HG03442 (cell line): ENCODE results near the gene TENM3.
"Not testable (repeated sequence)": the region's sequence is repeated elsewhere in the genome, so short reads cannot be mapped to it uniquely, and the experiment has no call there.

ENCODE experiments used
- ATAC-seq: cut with Tn5 transposase; IDR thresholded peaks from one replicate; pipeline ENCODE4 v1.9.1; 2021; ENCODE audit warnings: mild to moderate bottlenecking, moderate library complexity; ENCODE audit not compliant: unreplicated experiment

The TENM3 gene

GRCh38 chr4:182801636-182802035, 558.4 kb downstream of the TENM3 start:
- no peak for ATAC-seq

DNA sequence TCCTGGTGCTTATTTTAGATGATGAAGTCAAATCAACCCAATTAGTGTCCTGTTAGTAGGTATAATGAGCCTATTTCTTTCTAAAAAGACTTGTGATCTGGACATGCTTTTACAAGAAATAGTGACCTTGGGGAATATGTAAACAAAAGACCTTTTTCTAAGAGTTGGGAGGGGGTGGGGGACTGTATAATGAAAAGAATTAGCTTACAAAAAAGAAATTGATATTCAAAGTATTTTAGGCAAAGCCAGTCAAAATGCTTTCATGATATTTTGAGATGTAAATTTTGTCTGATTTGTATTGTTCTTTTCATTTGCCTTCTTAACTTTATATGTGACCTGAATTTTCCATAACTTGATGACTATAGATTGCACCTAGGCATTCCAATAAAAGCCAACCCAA, 559.4 kb downstream of the TENM3 start:
- no peak for ATAC-seq

- ATAC-seq, result no peak
These were observed 560.0 kb downstream of the TENM3 start for GRCh38 chr4:182803235-182803634.

DNA sequence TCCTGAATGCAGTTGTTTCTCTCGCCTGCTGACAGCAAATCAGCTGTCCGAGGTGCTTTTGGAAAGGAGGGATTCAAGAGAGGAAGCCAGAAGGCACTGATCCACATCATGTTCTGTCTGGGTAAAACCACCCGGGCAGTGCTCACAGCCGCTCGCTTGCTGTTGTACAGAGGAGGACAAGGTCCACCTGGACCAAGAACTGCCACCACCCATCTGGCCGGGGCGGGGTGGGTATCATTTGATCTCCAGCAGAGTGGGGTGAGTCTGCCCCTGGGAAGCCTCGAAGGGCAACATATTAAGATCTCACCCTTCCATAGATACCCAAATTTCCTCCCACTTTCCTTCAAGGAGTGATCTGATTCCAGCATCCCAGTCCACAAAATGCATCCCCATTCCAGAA, 560.9 kb downstream of the TENM3 start:
- ATAC-seq, result no peak

- ATAC-seq, result no peak
These were observed 562.1 kb downstream of the TENM3 start for GRCh38 chr4:182805321-182805720.

GRCh38 chr4:182805750-182806149, 562.5 kb downstream of the TENM3 start:
- ATAC-seq, result no peak

DNA sequence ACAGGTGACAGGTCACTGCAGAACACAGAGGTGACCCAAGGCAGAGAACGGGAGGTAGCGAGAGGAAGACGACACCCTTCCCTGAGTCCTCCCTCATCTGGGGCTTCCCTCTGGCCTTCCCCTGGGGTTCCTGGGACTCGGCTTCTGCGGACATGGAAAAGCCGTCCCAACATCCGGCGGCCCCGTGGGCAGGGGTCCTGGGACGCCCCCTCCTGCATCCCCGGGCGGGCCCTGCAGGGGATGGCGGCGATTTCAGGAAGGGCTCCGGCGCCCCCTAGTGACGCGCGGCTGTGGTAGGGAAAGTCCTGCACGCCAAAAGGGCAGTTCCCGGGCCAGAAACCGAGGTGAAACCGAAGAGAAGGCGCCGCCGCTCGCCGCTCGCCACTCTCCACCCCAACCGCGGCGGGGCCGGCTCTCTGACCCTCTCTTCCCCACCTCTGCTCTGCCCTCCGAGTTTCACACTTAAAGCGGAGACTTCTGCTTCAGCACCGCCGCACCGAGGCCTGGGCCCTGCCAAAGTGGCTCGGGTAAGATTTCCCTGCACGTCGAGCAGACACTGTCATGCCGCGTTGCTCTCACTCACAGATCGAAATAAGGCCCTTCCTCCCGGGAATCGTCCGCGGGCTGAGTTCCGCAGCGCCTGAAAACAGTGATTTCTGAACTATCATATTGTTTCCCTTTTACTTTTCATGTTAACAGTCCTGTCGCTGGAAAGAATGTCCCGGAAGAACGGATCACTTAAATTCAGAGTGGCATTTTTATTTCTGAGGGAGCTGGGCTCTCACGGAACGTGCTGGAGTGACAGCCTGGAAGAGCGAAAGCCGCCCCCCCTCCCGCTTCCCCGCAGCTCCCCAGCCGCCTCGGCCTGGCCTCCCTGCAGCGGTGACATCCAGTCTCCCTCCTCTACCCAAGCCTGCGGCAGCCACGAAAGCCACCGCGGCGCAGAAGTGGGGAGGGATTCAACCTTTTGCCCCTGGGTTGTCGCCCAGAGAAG, 563.4 kb downstream of the TENM3 start:
- ATAC-seq, result peak; percentile 63

GRCh38 chr4:182807346-182807745, 564.1 kb downstream of the TENM3 start:
- no peak for ATAC-seq

- no peak for ATAC-seq
These were observed 564.8 kb downstream of the TENM3 start for GRCh38 chr4:182807767-182808548.

- ATAC-seq, result peak; percentile 86
These were observed 565.6 kb downstream of the TENM3 start for GRCh38 chr4:182808673-182809416.

DNA sequence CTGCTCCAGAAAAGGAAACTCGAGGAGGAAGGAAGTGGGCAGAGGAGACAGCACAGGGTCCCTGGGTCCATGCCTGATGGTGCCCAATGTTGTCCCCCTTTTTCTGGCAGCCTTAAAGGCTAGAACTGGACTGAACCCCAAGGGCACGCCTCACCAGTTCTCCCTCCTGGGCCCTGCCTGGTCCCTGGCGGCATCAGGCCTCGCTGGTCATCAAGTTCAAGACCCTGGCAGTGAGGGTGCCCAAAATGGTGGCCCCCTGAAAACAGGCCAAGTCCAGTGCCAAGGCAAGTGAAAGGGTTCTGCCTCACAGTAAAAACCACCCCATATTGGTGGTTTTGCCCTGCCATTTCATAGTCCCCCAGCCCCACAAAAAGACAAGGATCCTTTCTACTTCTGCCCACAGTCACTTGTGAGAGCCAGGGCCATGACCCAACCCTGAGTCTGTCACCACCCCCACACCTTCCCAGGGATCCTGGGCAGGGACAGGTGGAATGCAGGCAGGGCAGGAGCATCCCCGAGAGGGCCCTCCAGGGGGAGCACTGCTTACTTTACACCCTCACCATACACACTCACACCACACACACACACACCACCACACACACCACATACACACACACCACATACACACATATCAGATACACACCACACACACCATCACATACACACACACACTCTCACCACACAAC, 566.4 kb downstream of the TENM3 start:
- peak; percentile 24 for ATAC-seq

DNA sequence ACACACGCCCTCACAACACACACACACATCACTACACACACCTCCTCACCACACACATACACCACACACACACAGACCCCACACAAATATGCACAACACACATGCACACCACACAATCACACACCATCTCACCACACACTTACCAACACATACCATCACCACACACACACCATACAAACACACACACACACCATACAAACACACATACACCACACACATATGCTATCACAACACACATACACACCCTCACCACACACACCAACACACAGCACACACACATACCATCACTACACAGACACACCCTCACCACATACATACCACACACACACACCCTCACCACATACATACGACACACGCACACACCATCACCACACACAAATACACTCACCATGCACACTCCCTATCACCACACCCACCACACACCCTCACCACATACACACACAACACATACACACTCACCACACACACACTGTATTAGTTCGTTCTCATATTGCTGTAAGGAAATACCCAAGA, 567.0 kb downstream of the TENM3 start:
- ATAC-seq, result no peak

- no peak for ATAC-seq
These were observed 569.7 kb downstream of the TENM3 start for GRCh38 chr4:182812916-182813315.

- ATAC-seq, result not testable (repeated sequence)
These were observed 570.9 kb downstream of the TENM3 start for GRCh38 chr4:182814065-182814464.

- no peak for ATAC-seq
These were observed 575.9 kb downstream of the TENM3 start for GRCh38 chr4:182818926-182819730.

DNA sequence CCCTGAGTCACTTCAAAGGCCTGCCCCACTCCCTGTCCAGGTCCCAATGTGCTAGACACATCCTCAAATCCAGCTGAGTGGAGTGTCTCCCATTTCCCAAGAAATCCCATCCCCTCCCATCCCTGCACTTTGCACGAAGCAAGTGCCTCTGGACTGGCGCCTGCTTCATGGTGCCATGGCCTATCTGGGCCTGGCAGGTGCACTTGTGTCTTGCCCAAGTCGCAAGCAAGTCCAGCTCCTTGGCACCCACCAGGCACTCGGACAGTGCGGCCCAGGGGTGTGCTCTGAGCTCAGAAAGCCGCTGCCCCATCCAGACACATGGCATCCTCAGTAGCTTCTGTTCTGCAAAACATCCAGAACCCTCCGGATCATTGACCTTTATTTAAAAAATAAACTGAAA, 576.5 kb downstream of the TENM3 start:
- no peak for ATAC-seq

DNA sequence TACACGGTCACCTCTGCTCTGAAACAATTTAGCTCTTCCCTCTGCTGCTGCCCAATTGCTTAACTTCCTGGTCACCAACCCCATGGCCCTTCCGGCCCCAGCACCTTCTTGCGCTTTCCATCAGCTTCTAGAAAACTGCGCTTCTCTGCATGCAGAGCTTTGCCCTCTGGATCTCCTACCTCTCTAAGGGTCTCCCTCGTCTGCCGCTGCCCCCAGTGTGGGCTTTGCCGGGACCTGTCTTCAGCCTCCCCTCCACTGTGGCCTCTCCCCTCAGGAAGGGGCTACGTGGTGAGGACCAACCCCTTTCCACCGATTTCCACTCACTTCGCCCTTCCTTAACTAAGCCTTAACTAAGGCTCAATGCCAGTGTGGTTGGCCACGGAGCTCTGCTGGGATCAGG, 579.4 kb downstream of the TENM3 start:
- ATAC-seq, result no peak

DNA sequence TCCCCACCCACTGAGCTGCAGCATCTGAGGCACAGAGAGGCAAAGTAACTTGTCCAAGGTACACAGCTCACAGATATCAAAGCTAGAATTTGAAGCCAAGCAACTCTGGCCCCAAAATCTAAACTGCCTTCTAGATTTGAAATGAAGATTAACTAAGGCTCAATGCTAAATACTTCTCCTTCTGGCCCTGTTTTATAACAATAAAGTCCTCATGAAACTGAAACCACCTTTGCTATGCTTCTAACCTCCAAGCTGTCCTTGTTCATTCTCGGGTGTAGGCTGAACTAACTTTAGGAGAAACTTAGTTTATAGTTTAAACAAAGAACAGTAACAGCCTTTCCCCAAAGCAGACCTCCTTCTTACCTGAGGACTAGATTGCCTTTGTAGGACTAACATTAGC, 580.4 kb downstream of the TENM3 start:
- peak; percentile 67 for ATAC-seq

- no peak for ATAC-seq
These were observed 581.8 kb downstream of the TENM3 start for GRCh38 chr4:182825003-182825402.
